ENCODE measurements around the gene CACNA1C. TPM values are rescaled to one million over a fixed set of nuclear protein-coding genes. Genes with fewer than 3 reads are reported as not detected.
A peak's percentile ranks its signal among the peaks of the same experiment; 100 is the strongest.

The CACNA1C gene
- total and polyA plus RNA-seq, 4 donors, result 4.3 to 114 (median 46.3) TPM

- ATAC-seq (ENCODE audit: low FRiP score), result no peak
- Histone ChIP-seq H3K4me1 (ENCODE audit: control insufficient read depth in 1 of 2, insufficient read depth in 2 of 2, low read length in 2 of 2) (peaks cover 0 to 4% of the 10 kb centered on the region in 2 donors), H3K27ac (ENCODE audit: low read depth in 1 of 2, low read length in 2 of 2) (peak overlapping the region in 1 of 2 donors; percentile 52), H3K36me3 (ENCODE audit: control insufficient read depth in 1 of 2, insufficient read depth in 2 of 2, low read length in 1 of 2) (no peaks in the 10 kb centered on the region), H3K4me3 (ENCODE audit: low read length in 2 of 2) (no peak overlapping the region), H3K27me3 (ENCODE audit: control insufficient read depth in 1 of 2, insufficient read depth in 2 of 2, low read length in 1 of 2) (no peaks in the 10 kb centered on the region), H3K9me3 (ENCODE audit: control insufficient read depth, low read length) (no peaks in the 10 kb centered on the region)
- no peak for DNase-seq
- intact Hi-C loops (cut with DNase I), result no loop called here
- 29 to 30% methylated on average over 18 of the region's 18 CpGs for WGBS, 2 donors
Observed at GRCh38 chr12:2198005-2198501, 145.3 kb downstream of the CACNA1C start.

- H3K27ac ChIP-seq (ENCODE audit: low read depth in 1 of 2, low read length in 2 of 2), result no peak overlapping the region
- H3K27me3 ChIP-seq (ENCODE audit: control insufficient read depth in 1 of 2, insufficient read depth in 2 of 2, low read length in 1 of 2), result no peaks in the 10 kb centered on the region
- H3K4me1 ChIP-seq (ENCODE audit: control insufficient read depth in 1 of 2, insufficient read depth in 2 of 2, low read length in 2 of 2), result peaks cover 0 to 4% of the 10 kb centered on the region in 2 donors
- intact Hi-C loops (cut with DNase I), result no loop called here
- no peak for DNase-seq
- WGBS, 2 donors, result 67 to 83% methylated on average over 5 of the region's 5 CpGs
- H3K9me3 ChIP-seq (ENCODE audit: control insufficient read depth, low read length), result no peaks in the 10 kb centered on the region
- H3K36me3 ChIP-seq (ENCODE audit: control insufficient read depth in 1 of 2, insufficient read depth in 2 of 2, low read length in 1 of 2), result no peaks in the 10 kb centered on the region
- H3K4me3 ChIP-seq (ENCODE audit: low read length in 2 of 2), result no peak overlapping the region
- ATAC-seq (ENCODE audit: low FRiP score), result no peak
Observed at GRCh38 chr12:2198542-2198941, 145.8 kb downstream of the CACNA1C start.

GRCh38 chr12:2205996-2206395 lies 153.2 kb downstream of the CACNA1C start:
- intact Hi-C loops (cut with DNase I), result no loop called here
- no peak for DNase-seq
- peaks cover 0 to under 1% of the 10 kb centered on the region in 2 donors for H3K4me1 ChIP-seq (ENCODE audit: control insufficient read depth in 1 of 2, insufficient read depth in 2 of 2, low read length in 2 of 2)
- H3K27me3 ChIP-seq (ENCODE audit: control insufficient read depth in 1 of 2, insufficient read depth in 2 of 2, low read length in 1 of 2), result no peaks in the 10 kb centered on the region
- no peak overlapping the region for H3K27ac ChIP-seq (ENCODE audit: low read depth in 1 of 2, low read length in 2 of 2)
- H3K36me3 ChIP-seq (ENCODE audit: control insufficient read depth in 1 of 2, insufficient read depth in 2 of 2, low read length in 1 of 2), result no peaks in the 10 kb centered on the region
- WGBS, 2 donors, result 80 to 87% methylated on average over 7 of the region's 7 CpGs
- peak; percentile 19 for ATAC-seq (ENCODE audit: low FRiP score)
- no peaks in the 10 kb centered on the region for H3K9me3 ChIP-seq (ENCODE audit: control insufficient read depth, low read length)
- no peak overlapping the region for H3K4me3 ChIP-seq (ENCODE audit: low read length in 2 of 2)

- Histone ChIP-seq H3K4me3 (ENCODE audit: low read length in 2 of 2) (no peak overlapping the region), H3K27me3 (ENCODE audit: control insufficient read depth in 1 of 2, insufficient read depth in 2 of 2, low read length in 1 of 2) (no peaks in the 10 kb centered on the region), H3K9me3 (ENCODE audit: control insufficient read depth, low read length) (no peaks in the 10 kb centered on the region), H3K27ac (ENCODE audit: low read depth in 1 of 2, low read length in 2 of 2) (no peak overlapping the region), H3K36me3 (ENCODE audit: control insufficient read depth in 1 of 2, insufficient read depth in 2 of 2, low read length in 1 of 2) (no peaks in the 10 kb centered on the region), H3K4me1 (ENCODE audit: control insufficient read depth in 1 of 2, insufficient read depth in 2 of 2, low read length in 2 of 2) (peaks cover 2 to 7% of the 10 kb centered on the region in 2 donors)
- intact Hi-C loops (cut with DNase I), result no loop called here
- no peak for DNase-seq
- WGBS, 2 donors, result 88% methylated on average over 18 of the region's 18 CpGs
- no peak for ATAC-seq (ENCODE audit: low FRiP score)
Observed at GRCh38 chr12:2208837-2209635, 156.2 kb downstream of the CACNA1C start.

- H3K27me3 ChIP-seq (ENCODE audit: control insufficient read depth in 1 of 2, insufficient read depth in 2 of 2, low read length in 1 of 2), result no peaks in the 10 kb centered on the region
- H3K9me3 ChIP-seq (ENCODE audit: control insufficient read depth, low read length), result no peaks in the 10 kb centered on the region
- ATAC-seq (ENCODE audit: low FRiP score), result no peak
- peaks cover 2 to 7% of the 10 kb centered on the region in 2 donors for H3K4me1 ChIP-seq (ENCODE audit: control insufficient read depth in 1 of 2, insufficient read depth in 2 of 2, low read length in 2 of 2)
- no peak for DNase-seq
- no peaks in the 10 kb centered on the region for H3K36me3 ChIP-seq (ENCODE audit: control insufficient read depth in 1 of 2, insufficient read depth in 2 of 2, low read length in 1 of 2)
- intact Hi-C loops (cut with DNase I), result no loop called here
- no peak overlapping the region for H3K4me3 ChIP-seq (ENCODE audit: low read length in 2 of 2)
- 86 to 90% methylated on average over 3 of the region's 3 CpGs for WGBS, 2 donors
- no peak overlapping the region for H3K27ac ChIP-seq (ENCODE audit: low read depth in 1 of 2, low read length in 2 of 2)
Observed at GRCh38 chr12:2211119-2211518, 158.3 kb downstream of the CACNA1C start.

- Histone ChIP-seq H3K36me3 (ENCODE audit: control insufficient read depth in 1 of 2, insufficient read depth in 2 of 2, low read length in 1 of 2) (no peaks in the 10 kb centered on the region), H3K4me3 (ENCODE audit: low read length in 2 of 2) (no peak overlapping the region), H3K27me3 (ENCODE audit: control insufficient read depth in 1 of 2, insufficient read depth in 2 of 2, low read length in 1 of 2) (no peaks in the 10 kb centered on the region), H3K4me1 (ENCODE audit: control insufficient read depth in 1 of 2, insufficient read depth in 2 of 2, low read length in 2 of 2) (peaks cover 2 to 7% of the 10 kb centered on the region in 2 donors), H3K9me3 (ENCODE audit: control insufficient read depth, low read length) (no peaks in the 10 kb centered on the region), H3K27ac (ENCODE audit: low read depth in 1 of 2, low read length in 2 of 2) (peak overlapping the region in 1 of 2 donors; percentile 27)
- no peak for DNase-seq
- intact Hi-C loops (cut with DNase I), result no loop called here
- WGBS, 2 donors, result 86 to 94% methylated on average over 1 of the region's 1 CpG
- no peak for ATAC-seq (ENCODE audit: low FRiP score)
Observed at GRCh38 chr12:2212537-2212936, 159.8 kb downstream of the CACNA1C start.

- H3K36me3 ChIP-seq (ENCODE audit: control insufficient read depth in 1 of 2, insufficient read depth in 2 of 2, low read length in 1 of 2), result no peaks in the 10 kb centered on the region
- no peak for DNase-seq
- ATAC-seq (ENCODE audit: low FRiP score), result peak; percentile 35
- H3K9me3 ChIP-seq (ENCODE audit: control insufficient read depth, low read length), result no peaks in the 10 kb centered on the region
- H3K27ac ChIP-seq (ENCODE audit: low read depth in 1 of 2, low read length in 2 of 2), result peak overlapping the region in 1 of 2 donors; percentile 13
- peaks cover 2 to 7% of the 10 kb centered on the region in 2 donors for H3K4me1 ChIP-seq (ENCODE audit: control insufficient read depth in 1 of 2, insufficient read depth in 2 of 2, low read length in 2 of 2)
- no peaks in the 10 kb centered on the region for H3K27me3 ChIP-seq (ENCODE audit: control insufficient read depth in 1 of 2, insufficient read depth in 2 of 2, low read length in 1 of 2)
- intact Hi-C loops (cut with DNase I), result no loop called here
- 48 to 50% methylated on average over 21 of the region's 21 CpGs for WGBS, 2 donors
- H3K4me3 ChIP-seq (ENCODE audit: low read length in 2 of 2), result no peak overlapping the region
Observed at GRCh38 chr12:2212971-2213869, 160.4 kb downstream of the CACNA1C start.

GRCh38 chr12:2214411-2214810 lies 161.6 kb downstream of the CACNA1C start:
- H3K4me3 ChIP-seq (ENCODE audit: low read length in 2 of 2), result no peak overlapping the region
- ATAC-seq (ENCODE audit: low FRiP score), result no peak
- intact Hi-C loops (cut with DNase I), result no loop called here
- no peaks in the 10 kb centered on the region for H3K9me3 ChIP-seq (ENCODE audit: control insufficient read depth, low read length)
- H3K4me1 ChIP-seq (ENCODE audit: control insufficient read depth in 1 of 2, insufficient read depth in 2 of 2, low read length in 2 of 2), result peaks cover 2 to 7% of the 10 kb centered on the region in 2 donors
- peak; percentile 58 to 66 for DNase-seq
- no peaks in the 10 kb centered on the region for H3K27me3 ChIP-seq (ENCODE audit: control insufficient read depth in 1 of 2, insufficient read depth in 2 of 2, low read length in 1 of 2)
- 47 to 49% methylated on average over 8 of the region's 8 CpGs for WGBS, 2 donors
- H3K36me3 ChIP-seq (ENCODE audit: control insufficient read depth in 1 of 2, insufficient read depth in 2 of 2, low read length in 1 of 2), result no peaks in the 10 kb centered on the region
- no peak overlapping the region for H3K27ac ChIP-seq (ENCODE audit: low read depth in 1 of 2, low read length in 2 of 2)
